ENCODE data around the gene FOXP1. TPM values are rescaled to one million over a fixed set of nuclear protein-coding genes. Genes with fewer than 3 reads are reported as not detected.
A peak's percentile ranks its signal among the peaks of the same experiment; 100 is the strongest.

The FOXP1 gene
- polyA plus RNA-seq, 1 donor from 2014 or later: 5.6 TPM

- Histone ChIP-seq H4K20me1 (ENCODE audit: insufficient read depth) (no peaks in the 10 kb centered on the region), H3K4me3 (ENCODE audit: low read length) (peak overlapping the region; percentile 2), H3K4me2 (ENCODE audit: low read length) (no peak overlapping the region), H3K79me2 (replicated peaks; ENCODE audit: insufficient read depth, low read length) (no peaks in the 10 kb centered on the region), H3K27me3 (ENCODE audit: insufficient read depth, low read depth, low read length) (no peaks in the 10 kb centered on the region), H3K27ac (ENCODE audit: low read length) (peak overlapping the region; percentile 44), H2AFZ (ENCODE audit: low read depth, low read length) (no peak overlapping the region), H3K9me3 (ENCODE audit: low read length) (no peaks in the 10 kb centered on the region), H3K9me2 (ENCODE audit: insufficient read depth, low read length) (no peaks in the 10 kb centered on the region), H3F3A (ENCODE audit: insufficient read depth, low read length, poor library complexity, severe bottlenecking) (peaks cover 3% of the 10 kb centered on the region), H3K9ac (ENCODE audit: low read length) (peak overlapping the region; percentile 4), H3K36me3 (ENCODE audit: insufficient read depth, low read length) (no peaks in the 10 kb centered on the region)
- TF ChIP-seq TAF1 (IDR thresholded peaks at IDR 0.05; ENCODE audit: low read depth) (no peak), EZH2 (IDR thresholded peaks at IDR 0.05; ENCODE audit: borderline replicate concordance, insufficient read depth, low read length, poor library complexity, severe bottlenecking) (no peak), EP300 (conservative IDR thresholded peaks at IDR 0.05; ENCODE audit: poor library complexity, severe bottlenecking) (no peak), CTCF (IDR thresholded peaks at IDR 0.05; ENCODE audit: poor library complexity, severe bottlenecking) (no peak), POLR2AphosphoS5 (IDR thresholded peaks at IDR 0.05) (no peak), RAD21 (conservative IDR thresholded peaks at IDR 0.05) (no peak), SMC3 (conservative IDR thresholded peaks at IDR 0.05; ENCODE audit: poor library complexity) (no peak), MXI1 (conservative IDR thresholded peaks at IDR 0.05; ENCODE audit: poor library complexity, severe bottlenecking) (no peak), REST (IDR thresholded peaks at IDR 0.05; ENCODE audit: borderline replicate concordance) (no peak)
These were observed 345.2 kb downstream of the FOXP1 start for GRCh38 chr3:71238355-71238757.

- Histone ChIP-seq H3K27ac (ENCODE audit: low read length) (peak overlapping the region; percentile 44), H3K9me2 (ENCODE audit: insufficient read depth, low read length) (no peaks in the 10 kb centered on the region), H3K4me3 (ENCODE audit: low read length) (peak overlapping the region; percentile 2), H2AFZ (ENCODE audit: low read depth, low read length) (no peak overlapping the region), H3K36me3 (ENCODE audit: insufficient read depth, low read length) (no peaks in the 10 kb centered on the region), H3K79me2 (replicated peaks; ENCODE audit: insufficient read depth, low read length) (no peaks in the 10 kb centered on the region), H4K20me1 (ENCODE audit: insufficient read depth) (no peaks in the 10 kb centered on the region), H3K4me2 (ENCODE audit: low read length) (no peak overlapping the region), H3F3A (ENCODE audit: insufficient read depth, low read length, poor library complexity, severe bottlenecking) (peaks cover 3% of the 10 kb centered on the region), H3K9ac (ENCODE audit: low read length) (no peak overlapping the region), H3K27me3 (ENCODE audit: insufficient read depth, low read depth, low read length) (no peaks in the 10 kb centered on the region), H3K9me3 (ENCODE audit: low read length) (no peaks in the 10 kb centered on the region)
- peak; percentile 48 for TF ChIP-seq POLR2AphosphoS5 (IDR thresholded peaks at IDR 0.05)
- no peak for TF ChIP-seq EZH2 (IDR thresholded peaks at IDR 0.05; ENCODE audit: borderline replicate concordance, insufficient read depth, low read length, poor library complexity, severe bottlenecking)
- TF ChIP-seq MXI1 (conservative IDR thresholded peaks at IDR 0.05; ENCODE audit: poor library complexity, severe bottlenecking): no peak
- peak; percentile 75 for TF ChIP-seq EP300 (conservative IDR thresholded peaks at IDR 0.05; ENCODE audit: poor library complexity, severe bottlenecking)
- no peak for TF ChIP-seq RAD21 (conservative IDR thresholded peaks at IDR 0.05)
- TF ChIP-seq SMC3 (conservative IDR thresholded peaks at IDR 0.05; ENCODE audit: poor library complexity): no peak
- TF ChIP-seq CTCF (IDR thresholded peaks at IDR 0.05; ENCODE audit: poor library complexity, severe bottlenecking): no peak
- TF ChIP-seq TAF1 (IDR thresholded peaks at IDR 0.05; ENCODE audit: low read depth): no peak
- TF ChIP-seq REST (IDR thresholded peaks at IDR 0.05; ENCODE audit: borderline replicate concordance): no peak
These were observed 345.9 kb downstream of the FOXP1 start for GRCh38 chr3:71237672-71238071.
